CD14-positive monocyte (primary cell): Measurements from ENCODE around the gene SPINT3. TPM values are rescaled to one million over a fixed set of nuclear protein-coding genes. Genes with fewer than 3 reads are reported as not detected.

ENCODE experiments used
- DNase-seq, 3 donors: peaks; one replicate each; pipeline ENCODE4 v3.0.0-alpha.2; 2011 to 2022
- H2AFZ ChIP-seq: 2 replicates; pipeline ENCODE4 v1.6.0; 2012; ENCODE audit warnings: mild to moderate bottlenecking, low read depth, low read length, inconsistent platforms; ENCODE audit not compliant: insufficient read depth, poor library complexity, severe bottlenecking
- H3K27ac ChIP-seq, 2 donors: 1 replicate in 1 of 2; 2 replicates in 1 of 2; pipeline ENCODE4 v1.5.1; 2012 to 2013; ENCODE audit warnings: low read length in 2 of 2, control low read depth in 1 of 2, inconsistent platforms in 1 of 2, low read depth in 1 of 2, mild to moderate bottlenecking in 1 of 2
- H3K27me3 ChIP-seq, 2 donors: one replicate each; pipeline versions ENCODE4 v1.6.0 to v1.6.1; 2011 to 2013; ENCODE audit warnings: low read length in 2 of 2; ENCODE audit not compliant: control insufficient read depth in 2 of 2, insufficient read depth in 2 of 2
- H3K36me3 ChIP-seq, 2 donors: replicated peaks in 1 of 2; 1 replicate in 1 of 2; 2 replicates in 1 of 2; pipeline versions ENCODE4 v1.5.1 to v1.6.1; 2012 to 2013; ENCODE audit warnings: low read length in 2 of 2, control low read depth in 1 of 2, inconsistent platforms in 1 of 2, mild to moderate bottlenecking in 1 of 2; ENCODE audit not compliant: insufficient read depth in 2 of 2, control insufficient read depth in 1 of 2
- H3K4me1 ChIP-seq, 2 donors: 1 replicate in 1 of 2; 2 replicates in 1 of 2; pipeline versions ENCODE4 v1.5.1 to v1.6.1; 2012 to 2013; ENCODE audit warnings: low read length in 2 of 2, control low read depth in 1 of 2, inconsistent platforms in 1 of 2, mild to moderate bottlenecking in 1 of 2, moderate library complexity in 1 of 2; ENCODE audit not compliant: insufficient read depth in 2 of 2, control insufficient read depth in 1 of 2
- H3K4me2 ChIP-seq: replicated peaks from 2 replicates; pipeline ENCODE3; 2012; ENCODE audit warnings: low read length, moderate library complexity, mild to moderate bottlenecking; ENCODE audit not compliant: poor library complexity, severe bottlenecking; ENCODE audit errors: extremely low read depth
- H3K4me3 ChIP-seq, 3 experiments: fragments of 200-600 bp in 1 of 3; sonication (generic) in 1 of 3; replicated peaks in 1 of 3; 1 replicate in 2 of 3; 2 replicates in 1 of 3; pipeline ENCODE4 v1.5.1; 2011 to 2013; ENCODE audit warnings: low read length in 3 of 3, mild to moderate bottlenecking in 3 of 3, control low read depth in 2 of 3, low read depth in 2 of 3, inconsistent platforms in 1 of 3, moderate library complexity in 1 of 3
- H3K79me2 ChIP-seq: 2 replicates; pipeline ENCODE4 v1.6.0; 2012; ENCODE audit warnings: mild to moderate bottlenecking, control low read depth, inconsistent platforms, low read length, moderate library complexity; ENCODE audit not compliant: insufficient read depth
- H3K9ac ChIP-seq: 2 replicates; pipeline ENCODE4 v1.6.0; 2017; ENCODE audit warnings: low read length, mild to moderate bottlenecking; ENCODE audit not compliant: insufficient read depth, poor library complexity, severe bottlenecking
- H3K9me3 ChIP-seq, 2 donors: replicated peaks in 1 of 2; 1 replicate in 1 of 2; 2 replicates in 1 of 2; pipeline versions ENCODE4 v1.5.1 to v1.6.1; 2012 to 2013; ENCODE audit warnings: low read length in 2 of 2, control low read depth in 1 of 2; ENCODE audit not compliant: control insufficient read depth in 1 of 2, insufficient read depth in 1 of 2
- H4K20me1 ChIP-seq: 2 replicates; pipeline ENCODE4 v1.6.0; 2012; ENCODE audit warnings: mild to moderate bottlenecking, low read length, control low read depth, moderate library complexity; ENCODE audit not compliant: insufficient read depth
- H3K27ac Mint-ChIP-seq, 7 donors: one replicate each; pipeline ENCODE4 v1.8.0; 2020; ENCODE audit warnings: mild to moderate bottlenecking in 7 of 7, mixed read lengths in 7 of 7, moderate library complexity in 6 of 7, inconsistent platforms in 2 of 7
- H3K27me3 Mint-ChIP-seq, 3 donors: one replicate each; pipeline ENCODE4 v1.8.0; 2021 to 2022; ENCODE audit warnings: low read depth in 3 of 3, mild to moderate bottlenecking in 3 of 3, mixed read lengths in 3 of 3, moderate library complexity in 3 of 3, inconsistent platforms in 1 of 3
- H3K36me3 Mint-ChIP-seq, 2 donors: one replicate each; pipeline ENCODE4 v1.8.0; 2020; ENCODE audit warnings: mixed read lengths in 2 of 2, inconsistent platforms in 1 of 2, mild to moderate bottlenecking in 1 of 2
- H3K4me1 Mint-ChIP-seq: one replicate; pipeline ENCODE4 v1.8.0; 2020; ENCODE audit warnings: mild to moderate bottlenecking, mixed read lengths
- H3K4me3 Mint-ChIP-seq, 2 donors: one replicate each; pipeline ENCODE4 v1.8.0; 2020; ENCODE audit warnings: mild to moderate bottlenecking in 2 of 2, mixed read lengths in 2 of 2, moderate library complexity in 1 of 2
- H3K9me3 Mint-ChIP-seq, 7 donors: one replicate each; pipeline ENCODE4 v1.8.0; 2020 to 2022; ENCODE audit warnings: mixed read lengths in 7 of 7, mild to moderate bottlenecking in 6 of 7, moderate library complexity in 6 of 7, inconsistent platforms in 2 of 7
- CTCF ChIP-seq: fragments of 200-600 bp; IDR thresholded peaks from one replicate; pipeline ENCODE4 v1.8.0; 2022; ENCODE audit warnings: antibody characterized with exemption, mild to moderate bottlenecking
- WGBS: methylation state at CpG from one replicate; pipeline ENCODE4 v1.1.5; 2013; ENCODE audit warnings: missing lambda C conversion rate; ENCODE audit not compliant: insufficient coverage; 5-methylcytosine and 5-hydroxymethylcytosine counted together
- intact Hi-C, 2 donors: fragments of 100-400 bp; cut with micrococcal nuclease; formaldehyde crosslinking; loops; one replicate each; pipeline versions ENCODE4 v1.15.0 to v1.15.1; 2023
- polyA plus RNA-seq, 3 donors: library from polyadenylated mRNA; depleted of rRNA in 1 of 3; unstranded in 2 of 3; stranded (reverse) in 1 of 3; fragments of 300-500 nt in 2 of 3; fragments of >200 nt in 1 of 3; fragmentation: Illumina TruSeq in 2 of 3; gene quantifications; 1 replicate in 2 of 3; 2 replicates in 1 of 3; pipeline ENCODE4 v1.2.3, GENCODE V29; 2012 to 2021

Gene SPINT3
- polyA plus RNA-seq, 3 donors: not detected

- Histone ChIP-seq H2AFZ (peak overlapping the region; percentile 71), H3K79me2 (no peaks in the 10 kb centered on the region), H4K20me1 (no peaks in the 10 kb centered on the region), H3K4me3 (peak overlapping the region in 1 of 3 experiments; percentile 66), H3K9ac (peak overlapping the region; percentile 32), H3K36me3 (no peaks in the 10 kb centered on the region), H3K9me3 (peaks cover 0 to 18% of the 10 kb centered on the region in 2 donors), H3K4me1 (peaks cover 14 to 16% of the 10 kb centered on the region in 2 donors), H3K4me2 (peak overlapping the region; percentile 77), H3K27me3 (peaks cover 28 to 49% of the 10 kb centered on the region in 2 donors), H3K27ac (no peak overlapping the region)
- Mint-ChIP-seq H3K4me1 (peaks cover 16% of the 10 kb centered on the region), H3K36me3 (peaks cover 0 to 11% of the 10 kb centered on the region in 2 donors), H3K4me3 (peak overlapping the region; percentile 63 to 87), H3K9me3 (peaks cover 0 to 15% (median 4%) of the 10 kb centered on the region in 7 donors), H3K27me3 (peaks cover 54 to 68% (median 64%) of the 10 kb centered on the region in 3 donors), H3K27ac (no peak overlapping the region)
- intact Hi-C loops: no loop called here
- 27% methylated on average over 4 of the region's 10 CpGs for WGBS
- DNase-seq: no peak
- TF ChIP-seq CTCF: no peak
Measured at GRCh38 chr20:45470937-45471336, 44.5 kb downstream of the SPINT3 start.

- H3K27me3 ChIP-seq: peaks cover 28 to 49% of the 10 kb centered on the region in 2 donors
- Mint-ChIP-seq H3K36me3 (peaks cover 0 to 11% of the 10 kb centered on the region in 2 donors), H3K4me1 (peaks cover 20% of the 10 kb centered on the region), H3K27ac (no peak overlapping the region), H3K9me3 (peaks cover 0 to 15% (median 4%) of the 10 kb centered on the region in 7 donors), H3K4me3 (peak overlapping the region; percentile 63 to 87), H3K27me3 (peaks cover 54 to 68% (median 64%) of the 10 kb centered on the region in 3 donors)
- H3K9me3 ChIP-seq: peaks cover 0 to 18% of the 10 kb centered on the region in 2 donors
- H3K4me2 ChIP-seq: peak overlapping the region; percentile 77
- peak in 1 of 3 donors; percentile 31 for DNase-seq
- intact Hi-C loops: no loop called here
- peaks cover 16 to 17% of the 10 kb centered on the region in 2 donors for H3K4me1 ChIP-seq
- peak overlapping the region; percentile 1 to 66 (median 18) for H3K4me3 ChIP-seq
- no peak for TF ChIP-seq CTCF
- no peaks in the 10 kb centered on the region for H3K36me3 ChIP-seq
- H3K9ac ChIP-seq: peak overlapping the region; percentile 32
- peak overlapping the region; percentile 71 for H2AFZ ChIP-seq
- under 1% methylated on average over 45 of the region's 50 CpGs for WGBS
- H4K20me1 ChIP-seq: no peaks in the 10 kb centered on the region
- no peaks in the 10 kb centered on the region for H3K79me2 ChIP-seq
- no peak overlapping the region for H3K27ac ChIP-seq
Measured at GRCh38 chr20:45470262-45470931, 45.0 kb downstream of the SPINT3 start.
